Spleen (tissue), 7 donors: Measurements from ENCODE around the gene PLCH1.

ENCODE experiments used
- POLR2AphosphoS5 ChIP-seq, 3 donors: sonication (generic); formaldehyde crosslinking; IDR thresholded peaks; one replicate each; pipeline ENCODE4 v1.5.1; 2017; ENCODE audit warnings: antibody characterized with exemption in 3 of 3
- TF ChIP-seq, protein P1 (sequence below), 11 experiments: fragments of 200-600 bp in 7 of 11; fragments of 450-650 bp in 4 of 11; sonication (generic) in 4 of 11; IDR thresholded peaks in 8 of 11; conservative IDR thresholded peaks in 3 of 11; 1 replicate in 7 of 11; 2 replicates in 4 of 11; pipeline versions ENCODE4 v1.4.0 to v1.8.0; 2016 to 2021; ENCODE audit warnings: antibody characterized with exemption in 11 of 11, inconsistent platforms in 4 of 11, mild to moderate bottlenecking in 1 of 11
- donor health status: DM: no; HTN: no; CAD: no; lungs with moderate emphysema.
- donor health status: DM: no; HTN: no; CAD: no.
- donor health status: DM: no; HTN: no; CAD: no.

DNA sequence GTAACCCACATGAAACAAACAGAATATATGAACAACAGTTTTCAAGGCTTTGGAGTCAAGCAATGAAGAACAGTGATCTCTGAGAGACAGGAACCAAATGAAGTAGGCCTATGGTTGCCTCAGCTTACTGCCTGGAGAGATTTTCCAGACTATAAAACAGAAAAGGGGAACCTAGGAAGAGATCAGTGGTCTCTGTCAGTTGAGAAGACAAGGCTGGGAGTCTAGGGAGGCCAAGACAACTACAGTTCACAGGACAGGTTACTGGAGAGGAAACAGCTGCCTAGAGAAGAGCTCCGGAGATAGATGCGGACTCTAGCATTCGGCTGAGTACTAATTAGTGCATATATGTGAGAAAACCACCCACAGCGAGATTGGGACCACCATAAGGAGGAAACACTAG, 87.7 kb downstream of the PLCH1 start:
- TF ChIP-seq, protein P1, sequence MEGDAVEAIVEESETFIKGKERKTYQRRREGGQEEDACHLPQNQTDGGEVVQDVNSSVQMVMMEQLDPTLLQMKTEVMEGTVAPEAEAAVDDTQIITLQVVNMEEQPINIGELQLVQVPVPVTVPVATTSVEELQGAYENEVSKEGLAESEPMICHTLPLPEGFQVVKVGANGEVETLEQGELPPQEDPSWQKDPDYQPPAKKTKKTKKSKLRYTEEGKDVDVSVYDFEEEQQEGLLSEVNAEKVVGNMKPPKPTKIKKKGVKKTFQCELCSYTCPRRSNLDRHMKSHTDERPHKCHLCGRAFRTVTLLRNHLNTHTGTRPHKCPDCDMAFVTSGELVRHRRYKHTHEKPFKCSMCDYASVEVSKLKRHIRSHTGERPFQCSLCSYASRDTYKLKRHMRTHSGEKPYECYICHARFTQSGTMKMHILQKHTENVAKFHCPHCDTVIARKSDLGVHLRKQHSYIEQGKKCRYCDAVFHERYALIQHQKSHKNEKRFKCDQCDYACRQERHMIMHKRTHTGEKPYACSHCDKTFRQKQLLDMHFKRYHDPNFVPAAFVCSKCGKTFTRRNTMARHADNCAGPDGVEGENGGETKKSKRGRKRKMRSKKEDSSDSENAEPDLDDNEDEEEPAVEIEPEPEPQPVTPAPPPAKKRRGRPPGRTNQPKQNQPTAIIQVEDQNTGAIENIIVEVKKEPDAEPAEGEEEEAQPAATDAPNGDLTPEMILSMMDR (IDR thresholded peaks at IDR 0.05 in 8 of 11, conservative IDR thresholded peaks at IDR 0.05 in 3 of 11) = no peak
- no peak for TF ChIP-seq POLR2AphosphoS5 (IDR thresholded peaks at IDR 0.05)
